ENCODE results near the gene ATP6V1F.
A peak's percentile ranks its signal among the peaks of the same experiment; 100 is the strongest.

ATP6V1F gene

DNA sequence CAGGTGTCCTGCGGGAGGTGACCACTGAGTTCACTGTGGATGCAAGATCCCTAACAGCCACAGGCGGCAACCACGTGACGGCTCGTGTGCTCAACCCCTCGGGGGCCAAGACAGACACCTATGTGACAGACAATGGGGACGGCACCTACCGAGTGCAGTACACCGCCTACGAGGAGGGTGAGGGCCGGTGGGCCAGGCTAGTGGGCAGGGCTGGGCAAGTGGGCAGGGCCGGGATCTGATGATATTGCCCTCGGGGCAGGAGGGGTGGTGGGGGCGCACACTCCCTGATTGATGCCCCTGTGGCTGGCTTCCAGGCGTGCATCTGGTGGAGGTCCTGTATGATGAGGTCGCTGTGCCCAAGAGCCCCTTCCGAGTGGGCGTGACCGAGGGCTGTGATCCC, 16.7 kb upstream of the ATP6V1F start:
- H3K27me3 ChIP-seq (ENCODE audit: control insufficient read depth, insufficient read depth, low read length): no peaks in the 10 kb centered on the region
- no peaks in the 10 kb centered on the region for H3K4me1 ChIP-seq (ENCODE audit: control insufficient read depth, insufficient read depth, low read length)
- no peak overlapping the region for H3K4me3 ChIP-seq (ENCODE audit: low read length)
- no peak overlapping the region for H3K9ac ChIP-seq (ENCODE audit: low read length)
- peaks cover 43% of the 10 kb centered on the region for H3K36me3 ChIP-seq (ENCODE audit: control insufficient read depth, insufficient read depth, low read length)
- H3K27ac ChIP-seq (ENCODE audit: low read depth, low read length): no peak overlapping the region

DNA sequence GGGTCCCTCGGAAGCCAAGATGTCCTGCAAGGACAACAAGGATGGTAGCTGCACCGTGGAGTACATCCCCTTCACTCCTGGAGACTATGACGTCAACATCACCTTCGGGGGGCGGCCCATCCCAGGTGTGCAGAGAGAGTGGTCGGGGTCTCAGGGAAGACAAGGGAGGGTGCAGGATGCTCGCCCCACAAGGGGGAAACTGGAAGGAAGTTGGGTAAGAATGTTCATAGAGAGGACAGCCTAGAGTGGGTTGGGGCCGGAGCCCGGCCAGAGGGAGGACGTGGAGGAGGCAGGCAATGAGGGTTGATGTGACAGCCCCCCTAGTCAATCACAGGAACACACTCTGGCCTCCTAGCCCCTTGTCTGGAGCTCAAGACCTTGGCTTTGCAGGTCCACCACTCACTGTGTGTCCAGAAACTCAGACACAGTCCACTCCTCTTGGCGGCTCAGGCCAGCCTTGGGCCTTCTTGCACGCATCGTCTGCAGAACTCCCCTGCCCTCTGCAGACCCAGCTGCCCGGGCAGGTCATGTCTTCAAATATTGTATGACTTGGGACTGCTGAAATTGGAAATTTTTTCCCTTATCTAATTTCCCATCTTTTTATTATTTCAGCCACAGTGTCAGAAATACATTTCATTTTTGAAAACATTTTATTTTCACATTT, 15.7 kb upstream of the ATP6V1F start:
- no peaks in the 10 kb centered on the region for H3K27me3 ChIP-seq (ENCODE audit: control insufficient read depth, insufficient read depth, low read length)
- no peak overlapping the region for H3K4me3 ChIP-seq (ENCODE audit: low read length)
- no peaks in the 10 kb centered on the region for H3K4me1 ChIP-seq (ENCODE audit: control insufficient read depth, insufficient read depth, low read length)
- peaks cover 44% of the 10 kb centered on the region for H3K36me3 ChIP-seq (ENCODE audit: control insufficient read depth, insufficient read depth, low read length)
- H3K9ac ChIP-seq (ENCODE audit: low read length): no peak overlapping the region
- H3K27ac ChIP-seq (ENCODE audit: low read depth, low read length): no peak overlapping the region

DNA sequence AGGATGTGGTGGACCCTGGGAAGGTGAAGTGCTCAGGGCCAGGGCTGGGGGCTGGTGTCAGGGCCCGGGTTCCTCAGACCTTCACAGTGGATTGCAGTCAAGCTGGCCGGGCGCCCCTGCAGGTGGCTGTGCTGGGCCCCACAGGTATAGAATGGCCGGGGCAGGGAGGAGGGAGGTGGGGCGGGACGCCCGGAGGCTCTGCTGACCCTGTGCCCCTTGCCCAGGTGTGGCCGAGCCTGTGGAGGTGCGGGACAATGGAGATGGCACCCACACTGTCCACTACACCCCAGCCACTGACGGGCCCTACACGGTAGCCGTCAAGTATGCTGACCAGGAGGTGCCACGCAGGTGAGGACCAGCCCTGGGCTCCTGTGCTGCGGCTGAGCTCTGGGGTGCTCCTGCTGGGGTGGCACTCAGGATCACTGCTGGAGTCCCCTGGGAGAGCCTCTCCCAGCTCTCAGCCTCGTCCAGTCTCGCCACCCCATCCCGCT, 14.9 kb upstream of the ATP6V1F start:
- H3K4me3 ChIP-seq (ENCODE audit: low read length): no peak overlapping the region
- H3K36me3 ChIP-seq (ENCODE audit: control insufficient read depth, insufficient read depth, low read length): peaks cover 47% of the 10 kb centered on the region
- H3K27ac ChIP-seq (ENCODE audit: low read depth, low read length): no peak overlapping the region
- no peak overlapping the region for H3K9ac ChIP-seq (ENCODE audit: low read length)
- no peaks in the 10 kb centered on the region for H3K4me1 ChIP-seq (ENCODE audit: control insufficient read depth, insufficient read depth, low read length)
- no peaks in the 10 kb centered on the region for H3K27me3 ChIP-seq (ENCODE audit: control insufficient read depth, insufficient read depth, low read length)

DNA sequence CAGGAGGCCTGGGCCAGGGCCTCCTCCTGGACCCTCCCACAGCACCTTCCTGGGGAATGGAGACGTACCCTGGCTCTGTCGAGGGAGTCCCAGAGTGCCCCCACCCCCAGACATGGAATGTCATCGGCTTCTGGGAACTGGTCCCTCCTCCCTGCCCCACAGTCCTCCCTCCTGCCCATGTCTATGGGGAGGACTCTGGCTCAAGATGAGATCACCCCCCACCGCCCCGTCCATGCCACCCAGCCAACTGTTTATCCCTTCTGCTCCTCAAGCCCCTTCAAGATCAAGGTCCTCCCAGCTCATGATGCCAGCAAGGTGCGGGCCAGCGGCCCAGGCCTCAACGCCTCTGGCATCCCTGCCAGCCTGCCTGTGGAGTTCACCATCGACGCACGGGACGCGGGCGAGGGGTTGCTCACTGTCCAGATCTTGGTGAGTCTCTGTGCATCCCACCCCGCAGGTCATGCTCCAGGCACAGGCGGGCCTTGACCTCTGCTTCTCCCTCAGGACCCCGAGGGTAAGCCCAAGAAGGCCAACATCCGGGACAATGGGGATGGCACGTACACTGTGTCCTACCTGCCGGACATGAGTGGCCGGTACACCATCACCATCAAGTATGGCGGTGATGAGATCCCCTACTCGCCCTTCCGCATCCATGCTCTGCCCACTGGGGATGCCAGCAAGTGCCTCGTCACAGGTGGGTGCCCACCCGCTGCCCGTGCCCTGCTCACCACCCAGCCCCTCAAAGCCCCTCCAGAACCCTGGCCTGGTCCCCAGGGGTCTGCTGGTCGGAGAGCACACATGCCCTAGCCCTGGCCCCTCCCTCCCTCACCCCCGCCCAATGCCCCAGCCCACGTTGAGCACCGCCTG, 14.1 kb upstream of the ATP6V1F start:
- no peaks in the 10 kb centered on the region for H3K4me1 ChIP-seq (ENCODE audit: control insufficient read depth, insufficient read depth, low read length)
- no peak overlapping the region for H3K4me3 ChIP-seq (ENCODE audit: low read length)
- H3K27ac ChIP-seq (ENCODE audit: low read depth, low read length): no peak overlapping the region
- no peaks in the 10 kb centered on the region for H3K27me3 ChIP-seq (ENCODE audit: control insufficient read depth, insufficient read depth, low read length)
- H3K36me3 ChIP-seq (ENCODE audit: control insufficient read depth, insufficient read depth, low read length): peaks cover 46% of the 10 kb centered on the region
- H3K9ac ChIP-seq (ENCODE audit: low read length): no peak overlapping the region

DNA sequence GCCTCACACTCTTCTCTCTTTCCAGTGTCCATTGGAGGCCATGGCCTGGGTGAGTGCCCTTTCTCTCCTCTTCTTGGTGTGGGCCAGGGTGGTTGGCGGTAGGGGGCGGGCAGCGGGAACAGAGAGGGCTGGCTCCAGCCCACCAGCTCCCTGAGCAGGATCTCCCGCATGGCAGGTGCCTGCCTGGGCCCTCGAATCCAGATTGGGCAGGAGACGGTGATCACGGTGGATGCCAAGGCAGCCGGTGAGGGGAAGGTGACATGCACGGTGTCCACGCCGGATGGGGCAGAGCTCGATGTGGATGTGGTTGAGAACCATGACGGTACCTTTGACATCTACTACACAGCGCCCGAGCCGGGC, 13.5 kb upstream of the ATP6V1F start:
- no peak overlapping the region for H3K9ac ChIP-seq (ENCODE audit: low read length)
- H3K4me3 ChIP-seq (ENCODE audit: low read length): no peak overlapping the region
- no peaks in the 10 kb centered on the region for H3K4me1 ChIP-seq (ENCODE audit: control insufficient read depth, insufficient read depth, low read length)
- H3K27me3 ChIP-seq (ENCODE audit: control insufficient read depth, insufficient read depth, low read length): no peaks in the 10 kb centered on the region
- no peak overlapping the region for H3K27ac ChIP-seq (ENCODE audit: low read depth, low read length)
- H3K36me3 ChIP-seq (ENCODE audit: control insufficient read depth, insufficient read depth, low read length): peaks cover 44% of the 10 kb centered on the region

DNA sequence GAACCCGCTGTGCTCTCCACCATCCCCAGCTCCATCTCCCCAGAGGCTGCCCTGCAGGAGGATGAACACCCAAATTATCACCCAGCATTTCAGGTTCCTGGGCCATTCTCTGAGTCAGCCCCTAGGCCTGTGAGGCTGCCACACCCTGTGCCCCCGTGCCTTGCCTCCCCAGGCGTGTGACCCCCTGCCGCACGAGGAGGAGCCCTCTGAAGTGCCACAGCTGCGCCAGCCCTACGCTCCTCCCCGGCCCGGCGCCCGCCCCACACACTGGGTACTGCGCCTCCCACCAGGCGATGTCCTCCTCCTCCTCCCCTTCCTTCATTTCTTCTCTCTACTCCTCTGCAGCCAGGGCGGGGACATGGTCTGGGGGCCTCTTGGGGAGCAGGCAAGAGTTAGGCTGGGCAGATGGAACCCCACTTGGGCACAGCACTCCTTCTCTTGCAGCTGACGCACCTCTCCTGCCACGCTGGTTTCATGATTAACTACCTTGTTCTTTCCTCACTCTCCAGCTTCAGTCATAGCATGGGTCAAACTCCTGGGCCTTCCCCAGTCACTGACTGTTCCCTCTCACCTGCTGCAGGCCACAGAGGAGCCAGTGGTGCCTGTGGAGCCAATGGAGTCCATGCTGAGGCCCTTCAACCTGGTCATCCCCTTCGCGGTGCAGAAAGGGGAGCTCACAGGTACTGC, 12.7 kb upstream of the ATP6V1F start:
- H3K4me3 ChIP-seq (ENCODE audit: low read length): no peak overlapping the region
- no peaks in the 10 kb centered on the region for H3K27me3 ChIP-seq (ENCODE audit: control insufficient read depth, insufficient read depth, low read length)
- H3K27ac ChIP-seq (ENCODE audit: low read depth, low read length): no peak overlapping the region
- peaks cover 48% of the 10 kb centered on the region for H3K36me3 ChIP-seq (ENCODE audit: control insufficient read depth, insufficient read depth, low read length)
- no peak overlapping the region for H3K9ac ChIP-seq (ENCODE audit: low read length)
- no peaks in the 10 kb centered on the region for H3K4me1 ChIP-seq (ENCODE audit: control insufficient read depth, insufficient read depth, low read length)

DNA sequence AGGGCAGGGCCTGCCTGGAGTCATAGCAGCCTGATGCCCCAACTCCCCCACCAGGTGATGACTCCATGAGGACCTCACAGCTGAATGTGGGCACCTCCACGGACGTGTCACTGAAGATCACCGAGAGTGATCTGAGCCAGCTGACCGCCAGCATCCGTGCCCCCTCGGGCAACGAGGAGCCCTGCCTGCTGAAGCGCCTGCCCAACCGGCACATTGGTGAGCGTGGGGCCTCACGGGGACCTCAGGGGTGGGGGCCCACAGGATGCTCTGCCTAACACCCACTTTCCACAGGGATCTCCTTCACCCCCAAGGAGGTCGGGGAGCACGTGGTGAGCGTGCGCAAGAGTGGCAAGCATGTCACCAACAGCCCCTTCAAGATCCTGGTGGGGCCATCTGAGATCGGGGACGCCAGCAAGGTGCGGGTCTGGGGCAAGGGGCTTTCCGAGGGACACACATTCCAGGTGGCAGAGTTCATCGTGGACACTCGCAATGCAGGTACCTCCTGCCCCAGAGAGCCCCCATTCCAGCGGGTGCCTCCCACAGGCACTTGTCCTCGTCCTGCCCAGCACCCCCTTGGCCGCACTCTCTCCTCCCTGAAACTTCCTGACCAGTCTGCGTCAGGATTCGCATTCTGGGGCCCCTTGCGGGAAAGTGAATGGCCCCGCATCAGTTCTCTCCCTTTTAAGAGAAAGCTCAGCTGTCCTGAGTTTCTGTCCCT, 10.0 kb upstream of the ATP6V1F start:
- Histone ChIP-seq H3K27me3 (ENCODE audit: control insufficient read depth, insufficient read depth, low read length) (no peaks in the 10 kb centered on the region), H3K4me3 (ENCODE audit: low read length) (no peak overlapping the region), H3K36me3 (ENCODE audit: control insufficient read depth, insufficient read depth, low read length) (peaks cover 56% of the 10 kb centered on the region), H3K9ac (ENCODE audit: low read length) (no peak overlapping the region), H3K4me1 (ENCODE audit: control insufficient read depth, insufficient read depth, low read length) (no peaks in the 10 kb centered on the region), H3K27ac (ENCODE audit: low read depth, low read length) (peak overlapping the region; percentile 14)

DNA sequence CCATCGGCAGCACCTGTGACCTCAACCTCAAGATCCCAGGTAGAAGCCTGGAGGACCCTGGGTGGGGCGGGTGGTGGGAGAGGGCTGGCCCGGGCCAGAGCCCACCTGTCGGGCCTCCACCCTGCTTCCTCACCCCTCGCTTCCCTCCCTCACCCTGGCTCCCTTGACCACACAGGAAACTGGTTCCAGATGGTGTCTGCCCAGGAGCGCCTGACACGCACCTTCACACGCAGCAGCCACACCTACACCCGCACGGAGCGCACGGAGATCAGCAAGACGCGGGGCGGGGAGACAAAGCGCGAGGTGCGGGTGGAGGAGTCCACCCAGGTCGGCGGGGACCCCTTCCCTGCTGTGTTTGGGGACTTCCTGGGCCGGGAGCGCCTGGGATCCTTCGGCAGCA, 8.9 kb upstream of the ATP6V1F start:
- Histone ChIP-seq H3K36me3 (ENCODE audit: control insufficient read depth, insufficient read depth, low read length) (peaks cover 56% of the 10 kb centered on the region), H3K9ac (ENCODE audit: low read length) (no peak overlapping the region)

DNA sequence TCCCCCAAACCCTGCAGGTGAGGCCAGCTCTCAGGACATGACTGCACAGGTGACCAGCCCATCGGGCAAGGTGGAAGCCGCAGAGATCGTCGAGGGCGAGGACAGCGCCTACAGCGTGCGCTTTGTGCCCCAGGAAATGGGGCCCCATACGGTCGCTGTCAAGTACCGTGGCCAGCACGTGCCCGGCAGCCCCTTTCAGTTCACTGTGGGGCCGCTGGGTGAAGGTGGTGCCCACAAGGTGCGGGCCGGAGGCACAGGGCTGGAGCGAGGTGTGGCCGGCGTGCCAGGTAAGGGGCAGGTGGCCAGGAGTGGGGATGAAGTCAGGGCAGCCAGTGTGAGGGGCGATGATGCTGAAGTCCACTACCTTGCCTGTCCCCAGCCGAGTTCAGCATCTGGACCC, 8.3 kb upstream of the ATP6V1F start:
- Histone ChIP-seq H3K4me3 (ENCODE audit: low read length) (no peak overlapping the region), H3K27me3 (ENCODE audit: control insufficient read depth, insufficient read depth, low read length) (no peaks in the 10 kb centered on the region), H3K27ac (ENCODE audit: low read depth, low read length) (no peak overlapping the region), H3K4me1 (ENCODE audit: control insufficient read depth, insufficient read depth, low read length) (no peaks in the 10 kb centered on the region), H3K36me3 (ENCODE audit: control insufficient read depth, insufficient read depth, low read length) (peaks cover 53% of the 10 kb centered on the region), H3K9ac (ENCODE audit: low read length) (no peak overlapping the region)

More for the DNA sequence above, 8.9 kb upstream of the ATP6V1F start:
- H3K4me1 ChIP-seq (ENCODE audit: control insufficient read depth, insufficient read depth, low read length): no peaks in the 10 kb centered on the region
- no peak overlapping the region for H3K27ac ChIP-seq (ENCODE audit: low read depth, low read length)
- no peak overlapping the region for H3K4me3 ChIP-seq (ENCODE audit: low read length)
- H3K27me3 ChIP-seq (ENCODE audit: control insufficient read depth, insufficient read depth, low read length): no peaks in the 10 kb centered on the region

DNA sequence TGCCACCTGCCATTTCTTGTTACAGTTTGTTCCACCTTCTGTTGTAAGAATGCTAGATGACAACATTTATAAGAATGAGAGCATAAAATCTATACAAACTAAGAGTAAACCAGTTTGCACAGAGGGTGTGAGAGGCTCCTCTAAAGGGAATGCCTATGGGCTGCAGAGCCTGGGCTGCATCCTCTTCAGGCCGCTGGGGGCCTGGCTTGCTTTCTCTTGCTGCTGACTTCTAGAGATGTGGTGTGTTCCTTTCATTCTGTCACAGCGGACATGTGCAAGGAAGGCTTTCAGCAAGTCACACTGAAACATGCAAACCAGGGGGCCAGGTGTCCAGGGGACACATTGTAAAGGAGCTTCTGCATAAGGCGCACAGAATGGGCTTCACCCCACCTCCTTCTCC, 7.1 kb upstream of the ATP6V1F start:
- Histone ChIP-seq H3K4me3 (ENCODE audit: low read length) (no peak overlapping the region), H3K36me3 (ENCODE audit: control insufficient read depth, insufficient read depth, low read length) (peaks cover 42% of the 10 kb centered on the region), H3K27ac (ENCODE audit: low read depth, low read length) (no peak overlapping the region), H3K4me1 (ENCODE audit: control insufficient read depth, insufficient read depth, low read length) (peaks cover 3% of the 10 kb centered on the region), H3K9ac (ENCODE audit: low read length) (peak overlapping the region; percentile 1), H3K27me3 (ENCODE audit: control insufficient read depth, insufficient read depth, low read length) (no peaks in the 10 kb centered on the region)

DNA sequence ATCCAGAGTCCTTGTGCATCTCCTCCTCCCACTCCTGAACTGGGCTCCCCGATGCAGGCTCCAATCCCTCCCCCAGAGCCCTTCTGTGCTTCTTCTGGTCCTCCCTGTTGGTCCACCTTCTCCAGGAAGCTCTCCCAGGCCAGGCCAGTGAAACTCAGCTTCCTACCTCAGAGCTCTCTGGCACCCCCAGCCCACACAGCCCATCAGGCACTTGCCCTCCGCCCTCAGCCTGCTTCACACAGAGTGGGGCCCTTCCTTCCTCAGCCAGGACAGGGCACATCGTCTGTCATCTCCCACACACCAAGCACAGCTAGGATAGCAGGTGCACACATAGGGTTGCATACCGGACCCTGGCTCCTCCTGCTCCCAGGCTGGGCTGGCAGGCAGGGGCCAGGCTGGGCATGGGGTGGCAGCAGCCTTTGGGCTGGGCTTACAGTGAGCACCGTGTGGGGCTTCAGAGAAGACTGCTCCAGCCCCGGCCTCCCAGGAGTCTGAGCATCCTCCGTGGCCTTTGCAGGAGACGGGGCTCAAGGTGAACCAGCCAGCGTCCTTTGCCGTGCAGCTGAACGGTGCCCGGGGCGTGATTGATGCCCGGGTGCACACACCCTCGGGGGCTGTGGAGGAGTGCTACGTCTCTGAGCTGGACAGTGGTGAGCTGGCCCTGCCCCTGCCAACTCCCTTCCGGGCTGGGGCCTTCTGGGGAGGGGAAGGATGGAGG, 6.5 kb upstream of the ATP6V1F start:
- Histone ChIP-seq H3K27ac (ENCODE audit: low read depth, low read length) (no peak overlapping the region), H3K36me3 (ENCODE audit: control insufficient read depth, insufficient read depth, low read length) (peaks cover 37% of the 10 kb centered on the region), H3K9ac (ENCODE audit: low read length) (no peak overlapping the region), H3K4me3 (ENCODE audit: low read length) (no peak overlapping the region), H3K27me3 (ENCODE audit: control insufficient read depth, insufficient read depth, low read length) (no peaks in the 10 kb centered on the region), H3K4me1 (ENCODE audit: control insufficient read depth, insufficient read depth, low read length) (peaks cover 8% of the 10 kb centered on the region)
